ENCODE results near the gene NF2. TPM values are rescaled to one million over a fixed set of nuclear protein-coding genes. Genes with fewer than 3 reads are reported as not detected.
A peak's percentile ranks its signal among the peaks of the same experiment; 100 is the strongest.

Gene NF2
- total and polyA plus RNA-seq, 2 of the 8 experiments (the other 6 are each of a cell fraction or from before 2014, with no cell fraction given): 17.6 to 53.6 TPM

DNA sequence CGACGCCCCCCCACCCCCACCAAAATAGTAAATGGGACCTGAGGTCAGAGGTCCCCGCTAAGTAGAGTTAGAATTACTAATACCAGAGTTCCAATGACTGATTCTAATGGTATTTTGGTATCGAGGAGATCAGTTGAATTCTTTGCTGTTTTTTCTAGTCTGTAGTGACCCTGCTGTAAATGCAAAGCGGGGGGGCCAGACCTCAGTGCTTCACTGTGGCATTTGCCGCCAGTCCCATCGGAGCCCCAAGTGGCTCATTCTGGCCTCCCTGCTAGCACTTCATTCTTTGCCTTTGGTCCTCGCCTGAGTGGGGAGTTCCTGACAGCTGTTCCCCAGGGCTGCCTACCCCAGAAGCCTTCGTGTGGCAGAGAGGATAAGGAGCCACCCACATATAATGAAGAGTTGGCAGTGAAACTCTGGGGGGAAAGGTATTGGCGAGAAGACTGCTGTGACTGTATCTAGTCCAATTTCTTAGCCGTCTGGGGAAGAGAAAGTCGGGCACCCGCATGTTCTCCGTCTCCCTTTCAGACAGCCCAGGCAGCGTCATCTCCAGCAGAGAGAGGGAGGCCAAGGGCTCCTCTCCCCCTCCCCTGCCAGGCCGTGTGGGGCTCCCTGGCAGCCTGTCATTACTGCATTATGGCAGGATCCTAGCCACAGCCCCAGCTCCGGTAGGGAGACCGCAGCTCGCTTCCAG lies 96.9 kb downstream of the NF2 start:
- 76% methylated on average over 19 of the region's 19 CpGs; no CpG with 5 or more reads in 1 of the 2 experiments for WGBS, 2 experiments (ENCODE audit: extremely low coverage in 1 of 2, insufficient coverage in 1 of 2, insufficient read length in 1 of 2, insufficient replicate concordance in 2 of 2, low coverage in 1 of 2, low lambda C conversion rate in 2 of 2, missing lambda C conversion rate in 1 of 2)
- no peak overlapping the region for H2AFZ ChIP-seq (ENCODE audit: low read length)
- H3K23ac ChIP-seq (ENCODE audit: insufficient read length): no peak overlapping the region
- no peak overlapping the region for H2BK20ac ChIP-seq (ENCODE audit: low read length)
- H3K4me3 ChIP-seq (ENCODE audit: extremely low read depth in 1 of 4, insufficient read depth in 2 of 4, low read depth in 3 of 4, low read length in 4 of 4): no peak overlapping the region
- no peak overlapping the region for H3K9ac ChIP-seq (replicated peaks in 1 of 4; ENCODE audit: extremely low read depth in 1 of 4, low read depth in 3 of 4, low read length in 3 of 4)
- H4K91ac ChIP-seq (replicated peaks; ENCODE audit: insufficient read length, low read length): no peak overlapping the region
- ChIA-PET CTCF (ENCODE audit: partially characterized antibody) (interaction anchor here (0.9 to 4.8 kb wide), 10 partner anchors 9 to 73 kb away, joined by 3 to 60 read pairs (median 5); no protein-coding TSS in a partner anchor), POLR2A (ENCODE audit: partially characterized antibody) (interaction anchor here (4.3 kb wide), 1 partner anchor 8 kb away, joined by 13 read pairs; no protein-coding TSS in a partner anchor)
- no peak overlapping the region for H2AK5ac ChIP-seq (ENCODE audit: low read depth, low read length)
- no peak overlapping the region for H4K8ac ChIP-seq (ENCODE audit: extremely low read depth, insufficient read depth, low read length)
- no peak for TF ChIP-seq PHF8 (conservative IDR thresholded peaks at IDR 0.05; ENCODE audit: low read depth, low read length)
- TF ChIP-seq TAF1 (IDR thresholded peaks at IDR 0.05; ENCODE audit: low read depth, low read length): no peak
- TF ChIP-seq CREB1 (IDR thresholded peaks at IDR 0.05): no peak
- no peak for TF ChIP-seq NRF1 (IDR thresholded peaks at IDR 0.05; ENCODE audit: low read depth, low read length)
- no peak overlapping the region for H2BK15ac ChIP-seq (ENCODE audit: low read length)
- DNase-seq (ENCODE audit: low read depth in 1 of 2, low spot score in 2 of 2) (no peak), FAIRE-seq (no peak)
- H3K9me3 ChIP-seq (ENCODE audit: insufficient read depth in 2 of 2, low read depth in 1 of 2, low read length in 1 of 2): no peaks in the 10 kb centered on the region
- H3K79me2 ChIP-seq (ENCODE audit: control insufficient read depth in 1 of 2, insufficient read depth in 2 of 2, low read length in 2 of 2): no peaks in the 10 kb centered on the region
- no peak overlapping the region for H3K14ac ChIP-seq (ENCODE audit: insufficient read length)
- peaks cover 9% of the 10 kb centered on the region; the same call in 1 of the 2 replicates for H3K23me2 ChIP-seq (ENCODE audit: low read depth, low read length)
- no peaks in the 10 kb centered on the region for H3K36me3 ChIP-seq (ENCODE audit: control insufficient read depth in 2 of 4, insufficient read depth in 4 of 4, low read length in 3 of 4)
- no peaks in the 10 kb centered on the region for H3K79me1 ChIP-seq (ENCODE audit: low read depth, low read length)
- H4K20me1 ChIP-seq (replicated peaks in 1 of 2; ENCODE audit: control insufficient read depth in 1 of 2, insufficient read depth in 2 of 2, low read length in 2 of 2): peaks cover 3 to 5% of the 10 kb centered on the region in 2 experiments
- no peak overlapping the region; the same call in 1 of the 2 replicates for H2BK12ac ChIP-seq (ENCODE audit: low read depth, low read length)
- H3K4me2 ChIP-seq (ENCODE audit: insufficient read depth in 1 of 2, low read depth in 2 of 2, low read length in 2 of 2): peak overlapping the region; percentile 9 to 58; a peak in 2 of 4 replicates
- H3K27ac ChIP-seq (ENCODE audit: low read depth, low read length): no peak overlapping the region
- no peak overlapping the region for H2BK120ac ChIP-seq (replicated peaks; ENCODE audit: low read depth, low read length)
- H3K4me1 ChIP-seq (replicated peaks in 1 of 4; ENCODE audit: control insufficient read depth in 3 of 4, insufficient read depth in 4 of 4, low read length in 3 of 4): peaks cover 9 to 45% (median 39%) of the 10 kb centered on the region in 4 experiments
- peaks cover 0 to 29% (median 12%) of the 10 kb centered on the region in 4 experiments; a peak in 3 of 7 replicates for H3K27me3 ChIP-seq (replicated peaks in 1 of 4; ENCODE audit: control insufficient read depth in 3 of 4, extremely low read depth in 1 of 4, insufficient read depth in 3 of 4, low read length in 3 of 4)
- no peak overlapping the region for H4K5ac ChIP-seq (ENCODE audit: insufficient read length, low read depth, low read length)
- no peak overlapping the region for H3K18ac ChIP-seq (ENCODE audit: extremely low read depth, low read length)
- no peak overlapping the region for H3K4ac ChIP-seq (replicated peaks; ENCODE audit: insufficient read length, low read depth, low read length)
- no peak overlapping the region; the same call in 1 of the 2 replicates for H2BK5ac ChIP-seq (ENCODE audit: low read depth, low read length)
- H3K56ac ChIP-seq (replicated peaks; ENCODE audit: insufficient read length, low read depth, low read length): no peak overlapping the region
